Activated CD8-positive, alpha-beta memory T cell treated with anti-CD3 and anti-CD28 coated beads, Interleukin-2, amount 50 U/mL, for 24 hours (primary cell): ENCODE data around the gene MAML2.

Experiments used
- DNase-seq: peaks from one replicate; pipeline ENCODE4 v3.0.0-alpha.2; 2020; ENCODE audit errors: extremely low read depth

The MAML2 gene

DNA sequence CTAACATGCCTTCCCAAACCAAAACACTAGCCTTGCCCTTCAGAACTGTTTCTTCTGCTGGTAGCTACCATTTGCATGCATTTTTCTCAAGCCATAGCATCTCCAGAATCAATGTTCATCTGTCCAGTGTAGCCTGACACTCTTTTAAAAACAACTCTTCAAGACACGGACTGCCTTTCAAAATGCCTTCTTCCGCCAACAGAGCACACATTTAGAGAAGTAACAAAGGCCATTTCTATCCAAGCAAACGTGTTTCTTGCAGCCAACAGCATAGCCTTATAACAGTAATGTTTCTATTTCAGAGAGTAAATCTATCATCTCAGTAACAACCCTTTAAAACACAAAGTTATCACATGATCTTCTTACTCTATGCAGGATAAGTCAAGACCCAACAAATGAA, 275.8 kb downstream of the MAML2 start:
- no peak for DNase-seq

DNA sequence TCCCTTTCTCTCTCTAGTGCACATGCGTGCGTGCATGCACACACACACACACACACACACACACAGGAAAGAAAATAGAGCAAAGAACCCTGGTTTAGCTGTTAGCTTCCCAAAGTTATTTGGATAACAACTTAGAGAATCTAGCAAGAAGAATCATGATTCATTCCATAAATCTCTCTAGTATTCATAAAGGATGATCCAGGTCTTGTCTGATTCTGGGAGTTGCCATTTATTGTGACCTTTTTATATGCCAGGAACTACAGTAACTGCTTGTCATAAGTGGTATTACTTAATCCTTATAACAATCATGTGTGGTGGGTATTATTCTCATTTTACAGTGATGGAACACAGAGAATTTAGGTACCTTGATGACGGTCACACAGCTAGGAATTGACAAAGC, 277.6 kb downstream of the MAML2 start:
- no peak for DNase-seq

DNA sequence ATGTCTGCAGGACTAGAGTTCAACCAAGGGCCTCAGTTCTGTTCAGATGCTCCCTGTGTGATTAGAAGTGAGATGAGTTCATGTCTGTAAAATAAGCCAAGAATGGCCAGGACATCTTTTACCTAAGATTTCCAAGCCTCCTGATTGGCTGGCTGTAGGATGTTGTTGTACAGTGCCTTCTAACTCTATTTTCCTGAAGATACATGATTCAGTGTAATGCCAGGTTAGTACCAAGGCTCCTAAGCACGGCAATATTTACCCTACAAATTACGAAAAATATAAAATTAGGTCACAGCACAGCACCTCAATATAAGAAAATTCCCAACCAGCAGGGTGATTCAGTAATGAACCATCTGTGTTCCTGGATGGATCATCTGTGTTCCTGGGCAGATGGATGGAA, 279.1 kb downstream of the MAML2 start:
- DNase-seq, result no peak

DNA sequence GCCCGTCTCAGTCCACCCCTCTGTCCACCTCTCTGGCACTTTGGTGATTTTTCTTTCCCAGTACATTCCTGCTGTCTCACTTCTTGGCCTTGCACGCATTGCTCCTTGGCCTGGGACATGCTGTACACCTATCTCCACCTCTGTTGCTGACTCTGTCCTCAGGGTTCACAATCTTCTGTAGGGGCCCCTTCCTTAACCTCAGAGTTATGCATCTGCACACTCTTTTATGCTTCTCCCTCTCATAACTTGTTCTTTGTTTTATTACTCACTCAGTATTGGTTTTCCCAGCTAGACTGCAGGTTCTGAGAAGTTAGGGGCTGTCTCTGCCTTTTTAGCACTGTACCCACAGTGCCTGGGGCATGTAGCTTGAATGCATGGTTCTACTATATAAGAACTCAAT, 279.9 kb downstream of the MAML2 start:
- DNase-seq, result no peak

DNA sequence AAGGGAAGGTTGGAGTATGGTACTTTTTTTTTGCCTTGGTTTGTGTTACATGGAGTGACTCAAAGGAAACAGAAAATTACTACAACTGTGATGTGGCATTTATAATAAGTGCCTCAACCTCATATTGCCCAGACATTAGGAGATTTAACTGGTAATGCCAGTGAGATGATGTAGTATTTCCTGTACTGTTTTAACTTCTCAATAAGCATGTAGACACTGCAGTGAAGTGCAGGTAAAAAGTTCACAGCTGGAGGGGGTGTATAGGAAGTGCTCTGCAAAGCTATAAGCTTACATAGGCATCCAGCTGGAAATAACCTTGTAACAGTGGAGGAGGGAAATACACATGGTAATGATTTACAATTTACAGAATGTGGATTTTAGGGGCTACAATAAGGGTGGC, 280.9 kb downstream of the MAML2 start:
- no peak for DNase-seq

DNA sequence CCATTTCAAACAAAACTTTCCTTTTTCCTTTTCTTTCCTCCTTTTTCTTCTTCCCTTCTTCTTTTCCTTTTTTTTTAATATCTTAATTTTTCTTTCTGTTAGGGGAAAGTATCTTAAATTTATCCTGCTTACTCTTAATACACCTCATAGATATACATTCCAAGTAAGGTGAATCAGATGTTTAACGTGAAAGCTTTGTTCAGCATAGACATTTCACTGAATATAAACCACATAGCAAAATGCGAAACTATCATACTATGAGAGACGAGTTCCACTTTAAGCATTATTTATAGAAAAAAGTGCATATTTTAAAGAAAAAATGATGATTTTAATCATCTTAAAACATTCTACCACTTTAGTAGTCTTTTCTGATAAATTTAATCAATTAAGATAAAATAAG, 281.3 kb downstream of the MAML2 start:
- no peak for DNase-seq

DNA sequence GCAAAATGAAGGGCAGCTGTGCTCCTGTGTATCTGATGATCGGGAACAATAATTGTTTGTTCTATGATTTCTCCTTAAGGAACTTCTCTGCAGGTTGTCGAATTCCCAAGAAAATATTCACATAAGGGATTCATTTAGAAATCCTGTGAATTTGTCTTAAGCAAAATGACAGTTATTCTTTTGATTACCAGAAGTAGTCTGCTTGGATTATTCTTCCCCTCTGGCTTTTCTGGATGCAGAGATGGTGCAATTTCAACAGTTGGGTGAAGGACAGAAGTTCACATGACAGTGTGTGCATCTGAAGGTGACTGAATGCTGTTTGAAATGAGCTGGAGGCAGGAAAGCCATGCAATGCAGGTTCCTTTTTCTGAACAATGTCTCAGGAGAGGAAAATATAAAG, 281.9 kb downstream of the MAML2 start:
- DNase-seq, result no peak

DNA sequence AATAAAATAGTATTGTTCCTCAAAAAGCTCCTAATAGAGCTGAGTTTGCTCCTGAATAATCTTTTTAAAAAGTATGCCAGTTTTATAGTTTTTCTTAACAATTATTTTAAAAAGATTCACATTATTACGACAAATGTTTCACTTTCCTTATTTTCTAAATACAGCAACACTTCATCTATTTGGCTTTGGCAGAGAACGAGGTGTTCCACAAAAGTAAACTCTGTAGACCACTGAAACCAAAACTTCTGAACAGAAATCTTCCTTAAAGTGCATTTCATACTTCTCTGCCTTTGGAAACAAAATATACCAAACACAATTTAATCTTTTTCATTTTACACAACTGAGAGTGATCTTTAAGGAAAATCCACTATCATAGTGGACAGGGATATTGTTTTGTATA, 285.5 kb downstream of the MAML2 start:
- no peak for DNase-seq

DNA sequence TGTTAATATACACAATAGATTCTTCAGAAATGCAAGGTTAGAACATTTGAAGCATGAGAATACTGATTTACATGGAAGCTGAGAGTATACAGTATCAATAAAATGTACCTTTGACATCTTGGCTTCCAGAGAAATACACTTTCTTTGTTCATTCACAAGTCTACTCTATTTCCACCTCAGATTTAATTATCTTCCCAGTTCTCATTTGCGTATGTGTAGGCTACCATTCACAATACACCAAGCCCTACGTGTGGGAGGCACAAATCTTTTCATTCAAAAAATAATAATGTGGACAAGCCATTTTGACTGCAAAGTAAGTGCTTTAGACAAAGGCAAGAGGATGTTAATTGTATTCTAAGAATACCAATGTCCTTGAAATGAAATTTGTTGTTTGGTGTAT, 286.4 kb downstream of the MAML2 start:
- DNase-seq, result no peak

DNA sequence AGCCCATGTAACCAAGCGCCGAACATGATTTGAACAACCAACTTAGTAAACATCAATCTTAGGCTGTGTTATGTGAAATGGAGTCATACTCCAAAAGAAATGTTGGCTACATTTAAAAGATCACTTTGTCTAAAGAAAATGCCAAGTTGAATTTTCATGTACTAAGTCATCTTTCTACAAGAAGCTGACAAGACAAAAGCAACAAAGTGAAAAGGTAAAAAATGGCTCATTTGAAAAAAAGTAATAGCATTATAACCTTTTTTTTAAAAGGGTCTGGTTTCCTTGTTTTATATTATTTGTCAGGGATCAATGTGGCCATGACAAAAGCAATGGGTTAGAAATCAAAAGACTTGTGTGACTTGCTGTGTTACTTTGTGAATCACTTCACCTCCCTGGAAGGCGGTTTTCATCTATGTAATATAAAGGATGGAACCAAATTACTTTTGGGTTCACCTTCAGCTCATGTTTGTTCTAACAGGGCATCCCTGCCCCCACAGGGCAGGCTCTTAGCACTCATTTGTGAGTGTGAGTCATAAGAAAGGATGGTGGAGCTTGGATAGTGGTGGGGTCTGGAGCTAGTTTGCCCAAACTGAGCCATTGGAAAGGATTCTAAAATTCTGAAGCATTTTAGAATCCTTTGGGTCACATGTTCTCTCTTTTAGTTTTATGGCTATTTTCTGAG, 287.1 kb downstream of the MAML2 start:
- no peak for DNase-seq

DNA sequence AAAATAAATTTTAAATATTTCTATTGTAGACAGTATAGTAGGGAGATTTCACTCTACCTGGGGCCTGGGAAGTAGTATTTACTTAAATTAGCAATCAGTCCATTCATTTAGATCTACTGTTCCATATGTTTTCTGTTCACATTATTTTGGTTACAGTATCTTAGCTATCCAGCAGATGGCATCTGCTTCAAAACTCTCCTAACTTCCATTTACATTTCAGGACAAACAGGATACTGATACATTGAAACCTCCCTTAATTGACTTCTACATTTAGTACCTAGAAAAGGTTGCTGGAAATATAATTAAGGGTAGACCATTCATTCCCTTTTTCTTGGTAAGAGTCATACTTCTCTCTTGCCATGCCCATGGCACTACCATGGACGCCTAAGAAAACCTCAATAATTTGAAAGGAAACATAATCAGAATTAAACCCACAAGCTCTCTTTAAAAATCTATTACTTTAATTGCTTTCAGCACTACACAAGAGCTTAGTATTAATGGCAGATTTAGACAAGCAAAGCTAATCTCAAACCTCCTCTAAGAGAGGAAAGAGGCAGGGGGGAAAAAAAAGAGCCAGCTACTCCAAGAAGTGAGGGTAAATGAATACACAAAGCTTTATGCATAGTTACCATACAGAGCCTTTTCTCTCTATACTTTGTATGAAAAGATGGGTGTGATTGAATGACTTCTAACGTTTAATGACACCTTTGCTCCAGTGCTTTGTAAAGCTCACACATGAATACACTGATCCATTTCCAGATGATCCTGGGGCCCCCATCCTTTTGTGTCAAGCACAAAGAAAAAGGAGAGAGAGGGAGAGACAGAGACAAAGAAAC, 287.9 kb downstream of the MAML2 start:
- DNase-seq, result no peak

DNA sequence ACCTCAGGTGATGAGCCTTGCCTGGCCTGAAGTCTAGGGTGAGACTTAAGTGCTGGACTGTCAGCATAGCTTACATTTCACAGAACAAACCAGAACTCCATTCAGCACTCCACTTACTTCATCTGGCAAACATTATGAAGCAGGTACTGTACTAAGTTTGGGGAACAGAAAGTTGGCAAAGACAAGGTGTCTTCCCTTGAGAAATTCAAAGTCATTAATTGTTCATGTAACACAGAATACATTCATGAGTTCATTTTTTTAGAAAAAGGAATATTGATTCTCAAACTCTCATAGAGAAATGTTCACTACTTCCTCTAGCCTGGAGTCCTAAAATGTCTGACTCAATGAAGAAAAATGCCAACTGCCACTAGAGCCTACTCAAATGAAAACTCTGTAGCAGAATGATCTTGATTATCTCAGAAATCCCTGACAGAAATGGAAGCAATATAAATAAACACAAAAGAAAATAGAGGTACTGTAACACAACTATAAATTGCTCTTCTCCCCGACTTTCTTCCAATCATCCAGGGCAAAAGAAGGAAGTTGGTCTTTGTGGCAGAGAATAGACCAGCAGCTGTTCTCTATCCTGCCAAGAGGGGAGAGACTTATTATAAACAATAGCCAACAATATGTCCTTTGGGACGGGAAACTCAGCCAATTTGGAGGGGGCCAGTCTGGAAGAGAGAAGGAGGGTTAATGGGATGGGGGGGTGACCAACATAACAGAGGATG, 289.9 kb downstream of the MAML2 start:
- no peak for DNase-seq

DNA sequence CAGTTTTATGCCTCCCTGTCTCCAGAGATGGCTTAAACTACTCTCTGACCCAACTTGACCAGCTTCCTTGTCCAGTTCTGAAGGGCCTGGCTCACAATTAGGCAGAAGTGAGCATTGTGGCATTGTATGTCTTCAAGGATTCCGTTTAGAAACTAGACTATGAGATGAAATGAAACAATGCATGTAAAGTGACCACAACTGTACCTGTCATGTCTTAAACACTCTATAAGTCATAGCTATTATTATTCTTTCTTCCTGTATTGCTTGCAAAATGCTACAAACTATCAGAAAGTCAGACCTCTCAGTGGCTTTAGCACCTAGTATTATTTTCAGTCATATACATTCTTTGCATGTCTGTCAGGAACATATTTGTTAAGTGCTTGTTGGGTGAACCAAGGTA, 291.2 kb downstream of the MAML2 start:
- no peak for DNase-seq

DNA sequence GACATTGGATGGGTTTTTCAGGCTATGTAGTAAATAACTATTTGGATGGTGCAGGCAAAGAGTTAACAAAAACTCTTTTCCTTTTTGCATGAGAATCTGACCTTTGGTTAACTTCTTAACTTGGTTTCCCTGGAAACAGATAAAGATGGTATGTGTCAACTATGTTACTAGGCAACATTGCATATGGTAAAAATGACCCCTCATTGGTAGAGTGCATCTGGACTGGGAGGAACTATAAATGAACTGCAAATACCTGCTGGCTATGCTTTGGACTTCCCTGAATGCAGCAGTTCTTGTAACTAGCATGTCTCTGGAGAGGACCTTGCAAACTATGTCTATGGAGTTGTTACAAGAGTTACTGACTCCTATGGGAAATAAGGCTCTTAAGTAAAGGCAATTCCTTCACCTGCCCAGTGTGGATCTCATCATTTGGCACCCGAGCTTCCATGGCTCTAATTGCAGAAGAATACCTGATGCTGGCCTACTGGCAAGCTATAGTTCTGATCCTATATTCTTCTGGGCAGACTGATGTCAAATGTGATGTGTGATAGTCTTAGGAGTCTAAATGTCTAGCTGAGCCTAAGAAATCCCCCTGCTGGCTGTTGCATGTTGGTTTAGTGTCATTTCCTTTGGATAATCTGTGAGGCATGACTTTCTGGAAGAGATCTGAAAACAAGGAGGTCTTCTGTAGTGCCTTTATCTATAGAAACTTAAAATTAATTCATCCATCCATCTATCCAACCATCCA, 292.4 kb downstream of the MAML2 start:
- no peak for DNase-seq

DNA sequence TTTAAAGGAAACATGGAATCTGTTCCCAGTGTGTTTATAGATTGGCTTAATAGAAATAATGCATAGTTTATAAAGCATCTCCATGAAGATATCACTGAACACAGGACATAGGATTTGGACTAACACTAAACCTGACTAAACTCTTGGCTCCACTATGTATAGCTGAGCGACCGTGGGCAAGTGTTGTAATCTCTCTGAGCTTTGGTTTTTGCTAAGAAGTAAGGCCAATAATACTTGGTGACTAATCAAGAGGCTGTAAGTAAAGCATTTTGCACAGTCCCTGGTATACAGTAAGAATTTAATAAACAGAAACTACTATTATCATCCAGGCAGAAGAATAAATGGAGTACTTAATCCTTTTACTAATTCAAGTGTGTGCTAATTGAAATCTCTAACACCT, 293.6 kb downstream of the MAML2 start:
- DNase-seq, result no peak

DNA sequence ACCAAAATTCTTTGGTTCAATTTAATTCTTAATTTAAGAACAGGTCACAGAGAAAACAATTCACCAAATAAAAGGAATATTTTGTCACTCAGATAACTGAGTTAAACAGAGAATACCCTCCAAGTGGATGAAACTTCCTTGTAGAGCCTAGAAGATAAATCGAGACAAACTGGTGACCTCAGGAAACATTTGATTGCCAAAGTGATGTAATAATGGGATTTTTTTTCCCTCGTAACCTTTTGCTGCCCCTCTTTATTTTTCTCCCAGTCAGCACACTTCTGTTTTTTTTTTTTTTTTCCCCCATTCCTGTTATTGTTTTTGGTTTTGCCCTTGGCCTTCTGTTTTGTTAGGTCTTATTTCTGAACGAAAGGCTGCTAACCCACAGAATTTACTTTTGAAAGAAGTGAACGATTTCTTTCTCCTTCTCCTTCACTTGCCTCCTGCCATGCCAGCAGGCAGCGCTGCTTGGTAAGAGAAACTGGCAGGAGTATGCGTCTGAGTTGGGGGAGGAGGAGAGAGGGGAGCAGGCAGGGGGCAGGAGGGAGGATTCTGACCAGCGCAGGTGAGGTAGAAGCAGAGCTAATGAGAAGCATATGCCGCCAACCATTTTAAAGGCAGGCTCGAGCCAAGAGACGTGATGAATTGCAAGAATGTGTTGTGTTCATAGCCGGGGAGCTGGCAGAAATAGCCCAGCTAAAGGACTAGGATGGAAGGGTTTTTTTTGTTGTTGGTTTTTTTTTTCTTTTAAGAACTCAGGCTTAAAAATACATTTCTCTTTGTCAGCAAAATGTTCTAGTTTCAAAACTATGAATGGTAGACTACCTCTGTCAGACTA, 297.2 kb downstream of the MAML2 start:
- no peak for DNase-seq

DNA sequence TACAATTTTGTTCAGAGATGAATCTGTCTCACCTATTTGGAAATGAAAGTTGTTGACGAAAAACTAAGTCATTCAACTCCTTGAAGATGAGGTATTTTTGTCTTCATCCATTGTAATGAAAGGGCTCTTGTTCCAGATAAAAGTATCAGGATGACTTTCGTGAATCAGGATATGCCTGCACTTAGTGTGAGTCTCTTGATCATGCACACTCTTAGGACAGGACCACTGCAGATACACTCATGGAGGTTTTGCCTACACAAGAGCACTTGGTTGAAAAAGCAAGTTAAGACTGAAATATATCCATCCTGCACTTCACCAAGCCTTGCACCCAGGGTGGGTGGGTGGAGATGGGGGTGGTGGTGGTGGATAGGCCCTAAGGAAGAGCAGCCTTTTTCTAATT, 298.2 kb downstream of the MAML2 start:
- no peak for DNase-seq

DNA sequence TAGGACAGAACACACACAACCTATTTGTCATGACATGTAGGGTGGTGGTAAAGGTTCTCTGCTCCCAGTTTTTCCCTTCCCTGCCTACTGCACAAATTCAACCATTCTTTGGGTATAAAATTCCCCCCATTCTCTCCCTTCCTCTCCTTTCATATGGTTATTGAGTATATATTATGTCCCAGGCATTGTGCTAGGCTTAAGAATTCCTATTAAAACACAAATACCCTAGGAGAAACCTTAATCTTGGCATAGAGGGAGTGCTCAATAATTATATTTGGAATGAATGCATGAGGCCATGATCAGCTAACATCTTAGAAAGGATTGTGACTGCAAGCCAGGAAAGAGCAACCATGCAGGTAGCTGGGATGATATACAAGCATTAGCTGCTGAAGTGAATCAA, 298.7 kb downstream of the MAML2 start:
- DNase-seq, result no peak

DNA sequence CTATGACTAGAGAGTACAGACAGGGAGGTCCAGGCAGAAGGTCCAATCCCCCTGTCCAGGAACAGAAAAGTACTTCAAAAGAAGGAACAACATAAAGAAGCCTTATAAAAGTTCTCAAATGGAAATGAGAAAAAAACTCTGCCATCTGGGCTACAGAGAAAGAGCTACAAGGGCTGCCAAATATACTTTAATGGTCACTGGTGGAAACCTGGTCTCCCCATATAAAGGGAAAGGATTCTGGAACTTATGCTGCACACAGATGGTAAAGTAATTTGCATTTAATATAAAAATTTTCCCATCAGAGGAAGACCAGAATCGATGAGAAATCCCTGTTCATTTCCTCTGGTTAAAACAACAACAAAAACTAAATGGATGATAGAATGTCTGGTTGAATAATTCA, 299.7 kb downstream of the MAML2 start:
- no peak for DNase-seq

DNA sequence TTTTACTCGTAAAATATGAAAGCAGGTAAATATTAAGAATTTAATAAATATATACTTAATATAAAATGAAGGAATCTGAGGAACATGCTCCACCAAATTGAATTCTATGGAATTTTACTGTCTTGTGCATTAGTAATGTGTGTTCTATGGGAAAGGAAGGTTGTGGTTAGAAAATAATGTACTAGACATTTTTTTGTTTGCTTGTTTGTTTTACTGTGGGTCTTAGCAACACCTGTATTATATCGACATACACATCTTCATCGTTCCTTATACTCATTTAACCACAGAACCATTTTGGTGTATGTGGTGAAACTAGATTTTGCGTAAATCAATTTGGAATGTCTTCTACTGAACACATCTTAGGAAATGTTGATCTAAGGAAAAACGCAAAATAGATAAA, 304.9 kb downstream of the MAML2 start:
- DNase-seq, result no peak

DNA sequence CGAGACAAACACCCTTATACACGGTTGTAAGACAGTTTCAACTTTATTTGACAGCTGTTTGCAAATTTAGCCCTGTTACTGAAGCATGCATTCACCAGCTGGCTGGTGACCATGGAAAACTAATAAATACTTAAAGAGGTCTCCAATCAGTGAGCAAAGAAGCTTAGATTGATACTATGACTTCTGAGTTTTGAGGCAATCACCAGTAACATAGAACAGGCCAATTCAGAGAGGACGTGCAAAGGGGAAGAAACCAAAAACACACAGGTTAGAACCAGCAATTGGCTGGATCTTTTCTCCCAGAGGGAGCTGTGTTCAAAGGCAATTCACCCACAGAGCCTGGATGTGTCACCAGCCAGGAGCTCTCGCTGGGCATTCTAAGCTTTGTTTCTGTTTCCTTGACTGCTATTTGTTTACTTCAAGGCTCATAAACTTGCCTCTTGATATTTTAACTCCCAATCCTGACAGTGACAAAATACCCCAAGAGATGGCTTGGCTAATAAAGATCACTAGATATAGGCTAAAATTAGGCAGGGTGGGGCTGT, 305.5 kb downstream of the MAML2 start:
- no peak for DNase-seq
